ENCODE data around the gene CLSTN2.
A peak's percentile ranks its signal among the peaks of the same experiment; 100 is the strongest.

The CLSTN2 gene

GRCh38 chr3:139978966-139979365 lies 44.0 kb downstream of the CLSTN2 start:
- Histone ChIP-seq H3K27ac (ENCODE audit: extremely low read depth, low read depth, low read length) (no peak overlapping the region), H3K9me3 (ENCODE audit: control insufficient read depth, insufficient read depth, low read depth, low read length) (no peaks in the 10 kb centered on the region), H3K4me3 (ENCODE audit: low read depth, low read length) (no peak overlapping the region), H3K36me3 (ENCODE audit: control insufficient read depth in 2 of 2, insufficient read depth in 1 of 2, low read length in 2 of 2) (no peaks in the 10 kb centered on the region), H3K4me1 (ENCODE audit: control insufficient read depth, insufficient read depth, low read length) (no peaks in the 10 kb centered on the region)
- CTCF ChIA-PET, result no interaction called here
- POLR2A ChIA-PET, result interaction anchor here (0.6 kb wide), 1 partner anchor 209 kb away, joined by 4 read pairs; no protein-coding TSS in a partner anchor
- TF ChIP-seq ZNF133 (tag by site-specific recombination; IDR thresholded peaks at IDR 0.05) (no peak), ZFP41 (tag by site-specific recombination; IDR thresholded peaks at IDR 0.05; ENCODE audit: borderline replicate concordance) (no peak), ZNF658 (tag by site-specific recombination; IDR thresholded peaks at IDR 0.05) (no peak), ZNF449 (tag by site-specific recombination; IDR thresholded peaks at IDR 0.05) (no peak), ZNF701 (tag by site-specific recombination; IDR thresholded peaks at IDR 0.05) (no peak)

GRCh38 chr3:139979991-139980390 lies 45.0 kb downstream of the CLSTN2 start:
- Histone ChIP-seq H3K9me3 (ENCODE audit: control insufficient read depth, insufficient read depth, low read depth, low read length) (no peaks in the 10 kb centered on the region), H3K27ac (ENCODE audit: extremely low read depth, low read depth, low read length) (no peak overlapping the region), H3K4me1 (ENCODE audit: control insufficient read depth, insufficient read depth, low read length) (no peaks in the 10 kb centered on the region), H3K36me3 (ENCODE audit: control insufficient read depth in 2 of 2, insufficient read depth in 1 of 2, low read length in 2 of 2) (no peaks in the 10 kb centered on the region), H3K4me3 (ENCODE audit: low read depth, low read length) (no peak overlapping the region)
- CTCF ChIA-PET, result interaction anchor here (0.6 kb wide), 1 partner anchor 568 kb away, joined by 3 read pairs; no protein-coding TSS in a partner anchor
- TF ChIP-seq ZNF510 (tag by site-specific recombination; IDR thresholded peaks at IDR 0.05; ENCODE audit: insufficient replicate concordance) (no peak), ZNF623 (tag by site-specific recombination; IDR thresholded peaks at IDR 0.05) (peak; percentile 70)
- POLR2A ChIA-PET, result no interaction called here

GRCh38 chr3:139982404-139982803 lies 47.4 kb downstream of the CLSTN2 start:
- TF ChIP-seq ZNF354C (tag by site-specific recombination; IDR thresholded peaks at IDR 0.05; ENCODE audit: borderline replicate concordance, low read depth), result no peak
- TF ChIP-seq SP3 (tag by site-specific recombination; IDR thresholded peaks at IDR 0.05), result no peak
- no peak for TF ChIP-seq ZNF521 (tag by site-specific recombination; IDR thresholded peaks at IDR 0.05)
- TF ChIP-seq CTCF (tag by site-specific recombination; IDR thresholded peaks at IDR 0.05), result 0 out of 2 replicates have a peak, but pooled peaks have one; percentile 14
- TF ChIP-seq ZNF350 (tag by site-specific recombination; IDR thresholded peaks at IDR 0.05), result no peak
- H3K9me3 ChIP-seq (ENCODE audit: control insufficient read depth, insufficient read depth, low read depth, low read length), result no peaks in the 10 kb centered on the region
- H3K4me1 ChIP-seq (ENCODE audit: control insufficient read depth, insufficient read depth, low read length), result no peaks in the 10 kb centered on the region
- ChIA-PET CTCF (interaction anchor here (0.6 kb wide), 1 partner anchor 939 kb away, joined by 3 read pairs; no protein-coding TSS in a partner anchor), POLR2A (no interaction called here)
- no peak overlapping the region for H3K27ac ChIP-seq (ENCODE audit: extremely low read depth, low read depth, low read length)
- no peak overlapping the region for H3K4me3 ChIP-seq (ENCODE audit: low read depth, low read length)
- no peaks in the 10 kb centered on the region for H3K36me3 ChIP-seq (ENCODE audit: control insufficient read depth in 2 of 2, insufficient read depth in 1 of 2, low read length in 2 of 2)

GRCh38 chr3:139985576-139985975 lies 50.6 kb downstream of the CLSTN2 start:
- no peaks in the 10 kb centered on the region for H3K9me3 ChIP-seq (ENCODE audit: control insufficient read depth, insufficient read depth, low read depth, low read length)
- POLR2A ChIA-PET, result no interaction called here
- CTCF ChIA-PET, result no interaction called here
- H3K36me3 ChIP-seq (ENCODE audit: control insufficient read depth in 2 of 2, insufficient read depth in 1 of 2, low read length in 2 of 2), result no peaks in the 10 kb centered on the region
- no peak overlapping the region for H3K27ac ChIP-seq (ENCODE audit: extremely low read depth, low read depth, low read length)
- H3K4me1 ChIP-seq (ENCODE audit: control insufficient read depth, insufficient read depth, low read length), result no peaks in the 10 kb centered on the region
- H3K4me3 ChIP-seq (ENCODE audit: low read depth, low read length), result no peak overlapping the region
- TF ChIP-seq ZNF391 (tag by site-specific recombination; IDR thresholded peaks at IDR 0.05; ENCODE audit: borderline replicate concordance, low read depth) (no peak), ZNF280D (tag by site-specific recombination; IDR thresholded peaks at IDR 0.05) (no peak), ZNF501 (tag by site-specific recombination; IDR thresholded peaks at IDR 0.05) (no peak), IKZF3 (tag by site-specific recombination; IDR thresholded peaks at IDR 0.05) (no peak), PRDM10 (tag by site-specific recombination; IDR thresholded peaks at IDR 0.05) (no peak), SCRT2 (tag by site-specific recombination; IDR thresholded peaks at IDR 0.05) (no peak), ZNF211 (tag by site-specific recombination; IDR thresholded peaks at IDR 0.05; ENCODE audit: low read depth) (no peak)

Measured in HEK293 (cell line).